HepG2 (cell line): ENCODE results near the gene NFKB2. TPM values are rescaled to one million over a fixed set of nuclear protein-coding genes. Genes with fewer than 3 reads are reported as not detected.

Source experiments
- ATF7-NPFF ChIP-seq: sonication (generic); formaldehyde crosslinking; IDR thresholded peaks from 2 replicates; pipeline ENCODE4 v1.8.1; 2023; ENCODE audit warnings: mild to moderate bottlenecking, low read depth, missing genetic modification reagents, moderate library complexity
- GFI1 ChIP-seq: sonication (generic); formaldehyde crosslinking; IDR thresholded peaks from 2 replicates; pipeline ENCODE4 v1.5.0; 2020; ENCODE audit warnings: missing genetic modification reagents, mild to moderate bottlenecking, borderline replicate concordance
- HNRNPH1 ChIP-seq: fragments of 200-400 bp; formaldehyde crosslinking; optimal IDR thresholded peaks from 2 replicates; pipeline ENCODE3; 2017; ENCODE audit warnings: mild to moderate bottlenecking, low read depth, low read length
- HOXA7 ChIP-seq: sonication (generic); formaldehyde crosslinking; IDR thresholded peaks from 2 replicates; pipeline ENCODE4 v1.8.1; 2022; ENCODE audit warnings: mild to moderate bottlenecking, missing genetic modification reagents, moderate library complexity
- ISX ChIP-seq: sonication (generic); formaldehyde crosslinking; conservative IDR thresholded peaks from 2 replicates; pipeline ENCODE4 v1.5.0; 2020; ENCODE audit warnings: missing genetic modification reagents
- KLF16 ChIP-seq, 2 experiments: sonication (generic) in 1 of 2; formaldehyde crosslinking in 1 of 2; IDR thresholded peaks; 2 replicates each; pipeline versions ENCODE4 v1.6.1 to v1.8.0; 2016 to 2023; ENCODE audit warnings: missing genetic modification reagents in 2 of 2, missing compliant biosample characterization in 1 of 2
- KLF9 ChIP-seq: IDR thresholded peaks from 2 replicates; pipeline ENCODE4 v1.6.1; 2016; ENCODE audit warnings: low read depth
- NFYB ChIP-seq: sonication (generic); formaldehyde crosslinking; IDR thresholded peaks from 2 replicates; pipeline ENCODE4 v1.4.0; 2020; ENCODE audit warnings: missing genetic modification reagents
- PHF8 ChIP-seq: sonication (generic); formaldehyde crosslinking; IDR thresholded peaks from 2 replicates; pipeline ENCODE4 v1.5.0; 2020; ENCODE audit warnings: missing genetic modification reagents
- SP4 ChIP-seq: sonication (generic); formaldehyde crosslinking; IDR thresholded peaks from 2 replicates; pipeline ENCODE4 v1.8.1; 2023; ENCODE audit warnings: mild to moderate bottlenecking, missing genetic modification reagents
- TAF1 ChIP-seq: sonication (generic); formaldehyde crosslinking; IDR thresholded peaks from 2 replicates; pipeline ENCODE4 v1.4.0; 2020; ENCODE audit warnings: missing genetic modification reagents
- TCF12 ChIP-seq, 2 experiments: fragments of 450-650 bp in 1 of 2; sonication (generic) in 1 of 2; formaldehyde crosslinking in 1 of 2; IDR thresholded peaks; 2 replicates each; pipeline versions ENCODE4 v1.6.1 to v1.8.0; 2017 to 2022; ENCODE audit warnings: antibody characterized with exemption in 1 of 2, mild to moderate bottlenecking in 1 of 2, missing genetic modification reagents in 1 of 2, moderate library complexity in 1 of 2
- ZNF138 ChIP-seq: sonication (generic); formaldehyde crosslinking; IDR thresholded peaks from 2 replicates; pipeline ENCODE4 v1.5.0; 2020; ENCODE audit warnings: mild to moderate bottlenecking, low read depth, missing genetic modification reagents
- ZNF616 ChIP-seq: sonication (generic); formaldehyde crosslinking; IDR thresholded peaks from 2 replicates; pipeline ENCODE4 v1.5.0; 2020; ENCODE audit warnings: low read depth, mild to moderate bottlenecking, missing genetic modification reagents
- polyA plus RNA-seq, 8 experiments: library from polyadenylated mRNA; depleted of rRNA in 3 of 8; stranded (reverse) in 7 of 8; unstranded in 1 of 8; fragments of >200 nt; fragmentation: Illumina TruSeq in 4 of 8; extraction: Trizol in 4 of 8; gene quantifications; 2 replicates each; pipeline versions ENCODE4 v1.2.1 to v1.2.3, GENCODE V29; 2011 to 2016; ENCODE audit warnings: low read depth in 4 of 8, missing spikeins in 1 of 8, mixed read lengths in 1 of 8; ENCODE audit not compliant: insufficient read depth in 1 of 8
- total RNA-seq, 5 experiments: library from RNA; depleted of rRNA; stranded (reverse); fragments of >200 nt; fragmentation: Illumina TruSeq; extraction: Trizol; gene quantifications; 2 replicates each; pipeline ENCODE4 v1.2.3, GENCODE V29; 2016; ENCODE audit warnings: low read depth in 1 of 5
- TF ChIP-seq, protein P1 (sequence below): sonication (generic); formaldehyde crosslinking; conservative IDR thresholded peaks from 2 replicates; pipeline ENCODE4 v1.4.0; 2020; ENCODE audit warnings: missing genetic modification reagents
- TF ChIP-seq, protein P2 (sequence below): sonication (generic); formaldehyde crosslinking; IDR thresholded peaks from 2 replicates; pipeline ENCODE4 v1.5.0; 2020; ENCODE audit warnings: missing genetic modification reagents, mild to moderate bottlenecking, borderline replicate concordance
- TF ChIP-seq, protein P3 (sequence below): sonication (generic); formaldehyde crosslinking; IDR thresholded peaks from 2 replicates; pipeline ENCODE4 v1.5.1; 2020; ENCODE audit warnings: mild to moderate bottlenecking, missing genetic modification reagents, moderate library complexity
- TF ChIP-seq, protein P4 (sequence below): sonication (generic); formaldehyde crosslinking; IDR thresholded peaks from 2 replicates; pipeline ENCODE4 v1.4.0; 2020; ENCODE audit warnings: mild to moderate bottlenecking, missing genetic modification reagents
- TF ChIP-seq, protein P5 (sequence below): sonication (generic); formaldehyde crosslinking; IDR thresholded peaks from 2 replicates; pipeline ENCODE4 v1.5.1; 2020; ENCODE audit warnings: missing genetic modification reagents, mild to moderate bottlenecking, borderline replicate concordance
- TF ChIP-seq, protein P6 (sequence below): sonication (generic); formaldehyde crosslinking; IDR thresholded peaks from 2 replicates; pipeline ENCODE4 v1.4.0; 2020; ENCODE audit warnings: missing genetic modification reagents

Gene NFKB2
- total and polyA plus RNA-seq, 2 of the 13 experiments (the other 11 are each of a cell fraction or from before 2014, with no cell fraction given) = 7.7 to 12.5 TPM

DNA sequence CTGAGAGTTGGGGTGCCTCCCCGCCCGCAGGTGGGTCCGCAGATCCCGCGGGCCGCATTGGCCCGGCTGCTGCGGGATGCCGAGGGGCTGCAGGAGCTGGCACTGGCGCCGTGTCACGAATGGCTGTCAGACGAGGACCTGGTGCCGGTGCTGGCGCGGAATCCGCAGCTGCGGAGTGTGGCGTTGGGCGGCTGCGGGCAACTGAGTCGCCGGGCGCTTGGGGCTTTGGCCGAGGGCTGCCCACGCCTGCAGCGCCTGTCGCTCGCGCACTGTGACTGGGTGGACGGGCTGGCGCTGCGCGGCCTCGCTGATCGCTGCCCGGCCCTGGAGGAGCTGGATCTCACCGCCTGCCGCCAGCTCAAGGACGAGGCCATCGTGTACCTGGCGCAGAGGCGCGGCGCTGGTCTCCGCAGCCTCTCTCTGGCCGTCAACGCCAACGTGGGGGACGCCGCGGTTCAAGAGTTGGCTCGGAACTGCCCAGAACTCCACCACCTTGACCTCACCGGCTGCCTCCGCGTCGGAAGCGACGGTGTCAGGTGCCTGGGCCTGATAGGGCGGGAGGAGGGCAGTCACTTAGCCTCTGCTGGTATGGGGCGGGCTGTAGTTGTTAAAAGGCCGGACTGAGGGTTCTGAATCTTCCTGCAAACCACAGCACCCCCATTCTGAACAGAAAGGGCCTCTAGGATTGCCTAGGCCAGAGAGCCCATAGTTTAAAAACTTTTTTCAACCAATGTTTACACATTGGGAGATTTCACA lies 26.4 kb downstream of the NFKB2 start (continued):
- TF ChIP-seq, protein P1, sequence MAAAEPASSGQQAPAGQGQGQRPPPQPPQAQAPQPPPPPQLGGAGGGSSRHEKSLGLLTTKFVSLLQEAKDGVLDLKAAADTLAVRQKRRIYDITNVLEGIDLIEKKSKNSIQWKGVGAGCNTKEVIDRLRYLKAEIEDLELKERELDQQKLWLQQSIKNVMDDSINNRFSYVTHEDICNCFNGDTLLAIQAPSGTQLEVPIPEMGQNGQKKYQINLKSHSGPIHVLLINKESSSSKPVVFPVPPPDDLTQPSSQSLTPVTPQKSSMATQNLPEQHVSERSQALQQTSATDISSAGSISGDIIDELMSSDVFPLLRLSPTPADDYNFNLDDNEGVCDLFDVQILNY = peak; percentile 40; the same call in 1 of the 2 replicates
- TF ChIP-seq SP4 (CRISPR knock-in tag) (no peak), KLF9 (CRISPR knock-in tag) (no peak), HOXA7 (CRISPR knock-in tag) (no peak), ZNF138 (peak; percentile 88), PHF8 (CRISPR knock-in tag) (no peak), KLF16 (CRISPR knock-in tag; IDR thresholded peaks at IDR 0.05) (0 out of 4 replicates have a peak, but pooled peaks of 1 of the 2 experiments have one; percentile 21), ATF7-NPFF (CRISPR knock-in tag) (0 out of 2 replicates have a peak, but pooled peaks have one; percentile 41), NFYB (CRISPR knock-in tag) (peak; percentile 5; the same call in 1 of the 2 replicates), GFI1 (CRISPR knock-in tag) (0 out of 2 replicates have a peak, but pooled peaks have one; percentile 38), TAF1 (no peak), HNRNPH1 (no peak), ISX (CRISPR knock-in tag) (no peak), ZNF616 (CRISPR knock-in tag) (no peak), TCF12 (IDR thresholded peaks at IDR 0.05) (no peak), TCF12 (CRISPR knock-in tag; IDR thresholded peaks at IDR 0.05) (no peak)
- TF ChIP-seq, protein P2, sequence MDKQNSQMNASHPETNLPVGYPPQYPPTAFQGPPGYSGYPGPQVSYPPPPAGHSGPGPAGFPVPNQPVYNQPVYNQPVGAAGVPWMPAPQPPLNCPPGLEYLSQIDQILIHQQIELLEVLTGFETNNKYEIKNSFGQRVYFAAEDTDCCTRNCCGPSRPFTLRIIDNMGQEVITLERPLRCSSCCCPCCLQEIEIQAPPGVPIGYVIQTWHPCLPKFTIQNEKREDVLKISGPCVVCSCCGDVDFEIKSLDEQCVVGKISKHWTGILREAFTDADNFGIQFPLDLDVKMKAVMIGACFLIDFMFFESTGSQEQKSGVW = no peak
- TF ChIP-seq, protein P3, sequence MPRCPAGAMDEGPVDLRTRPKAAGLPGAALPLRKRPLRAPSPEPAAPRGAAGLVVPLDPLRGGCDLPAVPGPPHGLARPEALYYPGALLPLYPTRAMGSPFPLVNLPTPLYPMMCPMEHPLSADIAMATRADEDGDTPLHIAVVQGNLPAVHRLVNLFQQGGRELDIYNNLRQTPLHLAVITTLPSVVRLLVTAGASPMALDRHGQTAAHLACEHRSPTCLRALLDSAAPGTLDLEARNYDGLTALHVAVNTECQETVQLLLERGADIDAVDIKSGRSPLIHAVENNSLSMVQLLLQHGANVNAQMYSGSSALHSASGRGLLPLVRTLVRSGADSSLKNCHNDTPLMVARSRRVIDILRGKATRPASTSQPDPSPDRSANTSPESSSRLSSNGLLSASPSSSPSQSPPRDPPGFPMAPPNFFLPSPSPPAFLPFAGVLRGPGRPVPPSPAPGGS = no peak
- TF ChIP-seq, protein P4, sequence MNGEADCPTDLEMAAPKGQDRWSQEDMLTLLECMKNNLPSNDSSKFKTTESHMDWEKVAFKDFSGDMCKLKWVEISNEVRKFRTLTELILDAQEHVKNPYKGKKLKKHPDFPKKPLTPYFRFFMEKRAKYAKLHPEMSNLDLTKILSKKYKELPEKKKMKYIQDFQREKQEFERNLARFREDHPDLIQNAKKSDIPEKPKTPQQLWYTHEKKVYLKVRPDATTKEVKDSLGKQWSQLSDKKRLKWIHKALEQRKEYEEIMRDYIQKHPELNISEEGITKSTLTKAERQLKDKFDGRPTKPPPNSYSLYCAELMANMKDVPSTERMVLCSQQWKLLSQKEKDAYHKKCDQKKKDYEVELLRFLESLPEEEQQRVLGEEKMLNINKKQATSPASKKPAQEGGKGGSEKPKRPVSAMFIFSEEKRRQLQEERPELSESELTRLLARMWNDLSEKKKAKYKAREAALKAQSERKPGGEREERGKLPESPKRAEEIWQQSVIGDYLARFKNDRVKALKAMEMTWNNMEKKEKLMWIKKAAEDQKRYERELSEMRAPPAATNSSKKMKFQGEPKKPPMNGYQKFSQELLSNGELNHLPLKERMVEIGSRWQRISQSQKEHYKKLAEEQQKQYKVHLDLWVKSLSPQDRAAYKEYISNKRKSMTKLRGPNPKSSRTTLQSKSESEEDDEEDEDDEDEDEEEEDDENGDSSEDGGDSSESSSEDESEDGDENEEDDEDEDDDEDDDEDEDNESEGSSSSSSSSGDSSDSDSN = 0 out of 2 replicates have a peak, but pooled peaks have one; percentile 5
- TF ChIP-seq, protein P5, sequence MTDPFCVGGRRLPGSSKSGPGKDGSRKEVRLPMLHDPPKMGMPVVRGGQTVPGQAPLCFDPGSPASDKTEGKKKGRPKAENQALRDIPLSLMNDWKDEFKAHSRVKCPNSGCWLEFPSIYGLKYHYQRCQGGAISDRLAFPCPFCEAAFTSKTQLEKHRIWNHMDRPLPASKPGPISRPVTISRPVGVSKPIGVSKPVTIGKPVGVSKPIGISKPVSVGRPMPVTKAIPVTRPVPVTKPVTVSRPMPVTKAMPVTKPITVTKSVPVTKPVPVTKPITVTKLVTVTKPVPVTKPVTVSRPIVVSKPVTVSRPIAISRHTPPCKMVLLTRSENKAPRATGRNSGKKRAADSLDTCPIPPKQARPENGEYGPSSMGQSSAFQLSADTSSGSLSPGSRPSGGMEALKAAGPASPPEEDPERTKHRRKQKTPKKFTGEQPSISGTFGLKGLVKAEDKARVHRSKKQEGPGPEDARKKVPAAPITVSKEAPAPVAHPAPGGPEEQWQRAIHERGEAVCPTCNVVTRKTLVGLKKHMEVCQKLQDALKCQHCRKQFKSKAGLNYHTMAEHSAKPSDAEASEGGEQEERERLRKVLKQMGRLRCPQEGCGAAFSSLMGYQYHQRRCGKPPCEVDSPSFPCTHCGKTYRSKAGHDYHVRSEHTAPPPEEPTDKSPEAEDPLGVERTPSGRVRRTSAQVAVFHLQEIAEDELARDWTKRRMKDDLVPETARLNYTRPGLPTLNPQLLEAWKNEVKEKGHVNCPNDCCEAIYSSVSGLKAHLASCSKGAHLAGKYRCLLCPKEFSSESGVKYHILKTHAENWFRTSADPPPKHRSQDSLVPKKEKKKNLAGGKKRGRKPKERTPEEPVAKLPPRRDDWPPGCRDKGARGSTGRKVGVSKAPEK (CRISPR knock-in tag) = no peak
- TF ChIP-seq, protein P6, sequence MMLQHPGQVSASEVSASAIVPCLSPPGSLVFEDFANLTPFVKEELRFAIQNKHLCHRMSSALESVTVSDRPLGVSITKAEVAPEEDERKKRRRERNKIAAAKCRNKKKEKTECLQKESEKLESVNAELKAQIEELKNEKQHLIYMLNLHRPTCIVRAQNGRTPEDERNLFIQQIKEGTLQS (CRISPR knock-in tag) = 0 out of 2 replicates have a peak, but pooled peaks have one; percentile 7
